Stimulated activated memory B cell treated with anti-CD40 and anti-IgM and Interleukin-4, amounts not matched to agents 10 μg/mL and 1 μg/mL and 100 μg/mL, for 72 hours (primary cell): ENCODE measurements around the gene PTGES3.

Experiments
- ATAC-seq: fragments of 150-1000 bp; cut with Tn5 transposase; 2 replicates; pipeline ENCODE4 v1.10.0; 2021
- H3K27ac Mint-ChIP-seq: one replicate; pipeline ENCODE4 v1.8.0; 2022; ENCODE audit warnings: mild to moderate bottlenecking, mixed read lengths
- H3K27me3 Mint-ChIP-seq: one replicate; pipeline ENCODE4 v1.8.0; 2022; ENCODE audit warnings: mixed read lengths
- H3K36me3 Mint-ChIP-seq: one replicate; pipeline ENCODE4 v1.8.0; 2022; ENCODE audit warnings: mixed read lengths
- H3K4me1 Mint-ChIP-seq: one replicate; pipeline ENCODE4 v1.8.0; 2022; ENCODE audit warnings: mixed read lengths
- H3K4me3 Mint-ChIP-seq: one replicate; pipeline ENCODE4 v1.8.0; 2022; ENCODE audit warnings: mild to moderate bottlenecking, moderate library complexity, mixed read lengths
- H3K9me3 Mint-ChIP-seq: one replicate; pipeline ENCODE4 v1.8.0; 2022; ENCODE audit warnings: mixed read lengths

The PTGES3 gene

GRCh38 chr12:56631790-56632700, 56.0 kb downstream of the PTGES3 start:
- H3K4me1 Mint-ChIP-seq, result peaks cover 80% of the 10 kb centered on the region
- peak overlapping the region; percentile 65 for H3K4me3 Mint-ChIP-seq
- H3K36me3 Mint-ChIP-seq, result no peaks in the 10 kb centered on the region
- H3K27me3 Mint-ChIP-seq, result no peaks in the 10 kb centered on the region
- no peaks in the 10 kb centered on the region for H3K9me3 Mint-ChIP-seq
- peak; percentile 24 for ATAC-seq
- H3K27ac Mint-ChIP-seq, result peak overlapping the region; percentile 90

DNA sequence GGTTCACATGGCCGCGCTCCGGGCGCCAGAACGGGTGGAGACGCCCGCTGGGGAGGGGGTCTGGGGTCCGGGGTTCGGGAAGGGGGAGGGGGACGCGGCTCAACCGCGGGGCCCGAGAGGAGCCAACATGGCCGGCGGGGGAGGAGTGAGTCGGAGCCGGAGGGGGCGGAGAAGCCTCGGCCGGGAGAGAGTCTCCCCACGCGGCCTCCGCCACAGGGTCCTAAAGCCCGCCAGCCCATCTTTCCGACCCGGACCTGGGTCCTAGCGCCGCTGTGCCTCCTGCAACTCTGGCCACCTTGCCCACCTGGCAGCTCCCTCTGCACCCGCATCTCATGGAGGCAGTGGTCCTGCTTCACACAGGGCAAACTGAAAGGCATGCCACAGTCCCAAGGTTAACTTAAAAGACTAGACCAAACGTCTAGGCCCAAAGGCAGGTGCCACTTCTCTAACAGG, 57.9 kb downstream of the PTGES3 start, which contains the start of gene BAZ2A:
TSS of gene BAZ2A (minus strand) at position 147 of the 453 bp plus-strand sequence. CDS start 12,796 bp downstream, outside the sequence.
- no peaks in the 10 kb centered on the region for H3K36me3 Mint-ChIP-seq
- H3K27me3 Mint-ChIP-seq, result no peaks in the 10 kb centered on the region
- no peaks in the 10 kb centered on the region for H3K9me3 Mint-ChIP-seq

GRCh38 chr12:56629459-56630179, 58.5 kb downstream of the PTGES3 start:
- H3K27ac Mint-ChIP-seq, result peak overlapping the region; percentile 92
- peak; percentile 18 for ATAC-seq
- peaks cover 80% of the 10 kb centered on the region for H3K4me1 Mint-ChIP-seq
- peaks cover under 1% of the 10 kb centered on the region for H3K36me3 Mint-ChIP-seq
- no peaks in the 10 kb centered on the region for H3K9me3 Mint-ChIP-seq
- no peaks in the 10 kb centered on the region for H3K27me3 Mint-ChIP-seq
- H3K4me3 Mint-ChIP-seq, result peak overlapping the region; percentile 93

More for the DNA sequence above, 57.9 kb downstream of the PTGES3 start, which contains the start of gene BAZ2A:
- ATAC-seq, result peak; percentile 88
- Mint-ChIP-seq H3K27ac (peak within 1 kb of the TSS; percentile 92), H3K4me3 (peak within 1 kb of the TSS; percentile 93), H3K4me1 (peaks cover 79% of the 10 kb centered on the region)

DNA sequence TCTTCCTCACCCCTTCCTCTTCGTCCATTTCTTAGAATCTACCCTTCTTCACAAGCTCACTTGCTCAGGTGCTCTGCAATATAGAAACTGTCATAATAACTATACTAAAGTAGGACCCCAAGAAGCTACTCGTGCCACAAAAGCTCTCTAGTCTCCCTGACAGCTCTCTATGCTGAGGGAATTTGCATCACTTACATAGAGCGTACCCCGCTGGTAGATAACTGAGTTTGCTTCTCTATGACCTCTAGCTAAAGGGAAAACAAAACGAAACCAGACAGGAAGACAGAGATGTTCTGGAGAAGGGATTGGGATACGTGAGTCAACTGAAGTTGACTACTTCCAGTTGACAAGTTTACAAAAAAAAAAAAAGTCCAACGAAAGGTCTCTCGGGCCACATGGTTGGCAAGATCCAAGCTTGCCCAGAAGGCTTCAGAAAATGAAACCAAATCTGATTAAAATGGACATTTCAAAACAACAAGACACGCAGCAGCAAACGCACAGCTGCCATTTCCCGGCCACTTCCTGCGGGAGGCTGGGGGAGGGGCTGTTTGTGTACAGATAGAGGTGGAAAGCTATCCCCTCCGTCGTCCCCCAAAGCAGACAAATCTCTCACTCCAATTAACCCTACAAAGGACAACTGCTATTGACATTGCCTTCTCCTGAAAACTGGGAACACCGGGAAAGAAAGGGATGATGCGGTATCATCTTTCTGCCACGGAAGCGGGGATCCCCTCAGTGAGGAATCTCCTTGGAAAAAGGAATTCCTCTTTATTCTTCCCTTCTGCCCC, 59.2 kb downstream of the PTGES3 start:
- no peaks in the 10 kb centered on the region for H3K9me3 Mint-ChIP-seq
- no peaks in the 10 kb centered on the region for H3K27me3 Mint-ChIP-seq
- peak overlapping the region; percentile 93 for H3K4me3 Mint-ChIP-seq
- ATAC-seq, result peak; percentile 28
- H3K27ac Mint-ChIP-seq, result peak overlapping the region; percentile 92
- peaks cover 8% of the 10 kb centered on the region for H3K36me3 Mint-ChIP-seq
- peaks cover 80% of the 10 kb centered on the region for H3K4me1 Mint-ChIP-seq

DNA sequence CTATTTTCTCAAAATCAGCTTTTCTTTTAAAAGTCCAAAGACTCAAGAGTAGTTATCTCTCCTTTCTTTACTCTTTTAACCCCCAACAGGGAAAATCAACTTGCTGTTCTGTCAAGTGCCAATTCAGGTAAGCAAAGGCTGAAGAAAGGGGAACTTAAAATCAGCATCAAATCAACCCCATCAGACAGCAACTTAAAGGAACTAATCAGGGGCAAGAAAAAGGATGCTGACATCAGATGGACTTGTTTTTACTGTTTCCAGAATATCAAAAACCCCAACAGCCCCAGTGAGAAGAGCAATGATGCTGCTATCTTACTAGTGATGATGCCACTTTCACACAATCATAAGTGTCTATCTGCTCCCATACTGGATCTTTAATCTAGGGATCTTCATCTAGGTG, 61.4 kb downstream of the PTGES3 start:
- Mint-ChIP-seq H3K4me1 (peaks cover 75% of the 10 kb centered on the region), H3K9me3 (no peaks in the 10 kb centered on the region), H3K27ac (peak overlapping the region; percentile 92), H3K36me3 (peaks cover 11% of the 10 kb centered on the region), H3K27me3 (no peaks in the 10 kb centered on the region), H3K4me3 (no peak overlapping the region)
- no peak for ATAC-seq

GRCh38 chr12:56622535-56622934, 65.5 kb downstream of the PTGES3 start:
- H3K4me1 Mint-ChIP-seq, result peaks cover 54% of the 10 kb centered on the region
- no peaks in the 10 kb centered on the region for H3K27me3 Mint-ChIP-seq
- H3K27ac Mint-ChIP-seq, result no peak overlapping the region
- H3K36me3 Mint-ChIP-seq, result peaks cover 19% of the 10 kb centered on the region
- ATAC-seq, result no peak
- H3K9me3 Mint-ChIP-seq, result no peaks in the 10 kb centered on the region
- H3K4me3 Mint-ChIP-seq, result no peak overlapping the region

DNA sequence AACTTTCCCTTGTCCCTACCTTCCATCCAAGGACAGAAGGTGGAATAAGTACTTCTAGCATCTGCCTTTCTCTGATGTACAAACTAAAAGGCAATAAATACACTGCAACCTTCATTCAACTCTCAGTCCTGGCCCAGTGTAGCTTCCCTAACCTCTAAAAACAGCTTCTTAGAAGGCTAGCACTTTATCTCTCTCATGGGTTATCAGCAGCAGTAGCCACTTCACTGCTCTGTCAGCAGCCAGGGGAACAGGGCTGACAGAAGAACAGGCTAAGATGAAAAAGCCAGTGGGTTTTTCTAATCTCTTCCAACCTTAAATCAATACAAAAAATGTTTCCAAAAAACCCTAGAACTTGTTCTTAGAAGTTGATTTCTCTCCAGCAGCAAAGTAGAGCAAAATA, 71.2 kb downstream of the PTGES3 start:
- Mint-ChIP-seq H3K4me3 (no peak overlapping the region), H3K27ac (peak overlapping the region; percentile 18), H3K27me3 (no peaks in the 10 kb centered on the region), H3K4me1 (peaks cover 27% of the 10 kb centered on the region), H3K9me3 (no peaks in the 10 kb centered on the region), H3K36me3 (peaks cover 57% of the 10 kb centered on the region)
- ATAC-seq, result no peak

DNA sequence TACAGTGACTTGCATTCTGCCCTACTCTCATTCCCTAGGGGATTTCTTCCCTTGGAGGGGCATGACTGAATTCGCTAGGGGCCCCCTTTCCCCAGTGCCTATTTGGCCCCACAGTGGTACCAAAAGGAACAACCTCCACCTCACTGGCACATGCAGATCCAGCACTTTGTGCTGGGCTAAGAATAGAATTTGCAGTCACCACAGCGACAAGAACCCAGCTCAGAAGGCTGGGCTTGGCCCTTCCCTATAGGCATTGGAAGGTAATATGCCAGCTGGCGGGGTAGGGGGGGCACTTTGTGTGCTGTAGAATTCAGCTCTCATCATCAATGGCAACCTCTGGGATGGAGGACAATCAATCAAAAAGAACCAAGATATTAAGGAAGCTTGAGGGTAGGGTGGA, 71.8 kb downstream of the PTGES3 start:
- Mint-ChIP-seq H3K9me3 (no peaks in the 10 kb centered on the region), H3K4me3 (no peak overlapping the region), H3K27ac (no peak overlapping the region), H3K36me3 (peaks cover 62% of the 10 kb centered on the region), H3K4me1 (peaks cover 26% of the 10 kb centered on the region), H3K27me3 (no peaks in the 10 kb centered on the region)
- no peak for ATAC-seq

GRCh38 chr12:56614627-56615026, 73.5 kb downstream of the PTGES3 start:
- Mint-ChIP-seq H3K27me3 (no peaks in the 10 kb centered on the region), H3K9me3 (no peaks in the 10 kb centered on the region), H3K27ac (no peak overlapping the region), H3K4me1 (peaks cover 18% of the 10 kb centered on the region), H3K36me3 (peaks cover 72% of the 10 kb centered on the region), H3K4me3 (no peak overlapping the region)
- no peak for ATAC-seq
